NCI-H2196 treated with DMSO at 0.1 percent for 48 hours (cell line): ENCODE measurements around the gene TMEM123.

ENCODE experiments used
- DNase-seq: peaks from one replicate; lab custom pipeline; 2025; ENCODE audit not compliant: unreplicated experiment; lab: John Stamatoyannopoulos, UW

The TMEM123 gene

GRCh38 chr11:102452461-102453301 is at the start of gene TMEM123:
TSS of gene TMEM123 (minus strand) at chr11:102452765. CDS start at chr11:102452623, 142 bp downstream.
- DNase-seq: peak; percentile 36

- no peak for DNase-seq
Measured at GRCh38 chr11:102500829-102501228, 48.3 kb upstream of the TMEM123 start.

GRCh38 chr11:102499931-102500330 is 47.4 kb upstream of the TMEM123 start:
- no peak for DNase-seq

GRCh38 chr11:102499151-102499550 is 46.6 kb upstream of the TMEM123 start:
- no peak for DNase-seq

GRCh38 chr11:102497061-102497460 is 44.5 kb upstream of the TMEM123 start:
- DNase-seq: no peak

- peak; percentile 83 for DNase-seq
Measured at GRCh38 chr11:102495161-102496042, 42.8 kb upstream of the TMEM123 start.

GRCh38 chr11:102494216-102494615 is 41.7 kb upstream of the TMEM123 start:
- DNase-seq: no peak

- no peak for DNase-seq
Measured at GRCh38 chr11:102493524-102493923, 41.0 kb upstream of the TMEM123 start.

GRCh38 chr11:102491969-102492368 is 39.4 kb upstream of the TMEM123 start:
- no peak for DNase-seq

- DNase-seq: no peak
Measured at GRCh38 chr11:102489186-102490145, 36.9 kb upstream of the TMEM123 start.

- no peak for DNase-seq
Measured at GRCh38 chr11:102488208-102488607, 35.6 kb upstream of the TMEM123 start.

- DNase-seq: no peak
Measured at GRCh38 chr11:102487214-102487613, 34.6 kb upstream of the TMEM123 start.

- no peak for DNase-seq
Measured at GRCh38 chr11:102486584-102486983, 34.0 kb upstream of the TMEM123 start.

GRCh38 chr11:102485095-102485722 is 32.6 kb upstream of the TMEM123 start:
- no peak for DNase-seq

GRCh38 chr11:102482433-102482832 is 29.9 kb upstream of the TMEM123 start:
- no peak for DNase-seq

GRCh38 chr11:102479733-102480132 is 27.2 kb upstream of the TMEM123 start:
- no peak for DNase-seq

- no peak for DNase-seq
Measured at GRCh38 chr11:102478673-102479299, 26.2 kb upstream of the TMEM123 start.

GRCh38 chr11:102476812-102477211 is 24.2 kb upstream of the TMEM123 start:
- peak; percentile 56 for DNase-seq

GRCh38 chr11:102476069-102476468 is 23.5 kb upstream of the TMEM123 start:
- peak; percentile 12 for DNase-seq

GRCh38 chr11:102473543-102473942 is 21.0 kb upstream of the TMEM123 start:
- no peak for DNase-seq
